Fibroblast of gingiva (primary cell): Measurements from ENCODE around the gene PLAC1.

Source experiments
- DNase-seq: peaks from one replicate; pipeline ENCODE4 v3.0.0-alpha.2; 2011; ENCODE audit warnings: low read depth

PLAC1 gene

DNA sequence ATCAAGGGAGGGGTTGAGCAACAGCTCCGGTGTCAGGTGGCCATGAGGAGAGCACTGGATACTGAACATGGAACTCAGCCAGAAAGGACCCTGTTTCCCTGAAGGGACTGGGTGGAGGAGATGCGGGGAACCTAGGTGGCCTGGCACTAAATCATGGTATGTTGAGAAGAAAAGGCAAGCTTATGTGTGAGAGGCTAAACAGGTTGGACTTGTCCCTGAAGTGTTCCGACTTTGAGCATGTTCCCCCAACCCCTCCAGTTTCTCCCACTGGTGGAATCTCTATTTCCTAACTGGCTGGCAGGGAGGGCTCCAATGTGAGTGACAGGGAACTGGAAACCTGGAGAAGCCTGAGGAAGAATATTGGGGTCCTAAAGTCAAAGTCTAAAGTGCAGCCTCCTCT, 69.5 kb downstream of the PLAC1 start:
- no peak for DNase-seq

DNA sequence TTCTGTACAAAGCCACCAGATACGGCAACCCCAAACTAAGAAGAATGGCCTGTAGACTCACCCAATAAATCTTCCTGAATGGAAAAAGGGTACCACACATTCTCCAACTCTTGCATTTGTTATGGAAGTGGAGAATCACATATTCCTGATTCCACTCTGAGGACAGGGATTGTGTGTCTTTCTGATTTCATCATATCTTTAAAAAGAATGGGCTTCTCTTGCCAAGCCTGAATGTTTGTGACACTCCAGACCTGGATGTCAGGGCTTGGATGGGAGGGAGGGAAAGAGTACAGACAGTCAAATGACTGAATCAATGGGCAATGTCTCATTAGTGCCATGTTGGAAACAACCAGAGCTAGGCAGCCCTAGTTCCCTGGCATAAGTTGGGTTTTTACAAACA, 77.4 kb downstream of the PLAC1 start:
- DNase-seq, result peak; percentile 45

DNA sequence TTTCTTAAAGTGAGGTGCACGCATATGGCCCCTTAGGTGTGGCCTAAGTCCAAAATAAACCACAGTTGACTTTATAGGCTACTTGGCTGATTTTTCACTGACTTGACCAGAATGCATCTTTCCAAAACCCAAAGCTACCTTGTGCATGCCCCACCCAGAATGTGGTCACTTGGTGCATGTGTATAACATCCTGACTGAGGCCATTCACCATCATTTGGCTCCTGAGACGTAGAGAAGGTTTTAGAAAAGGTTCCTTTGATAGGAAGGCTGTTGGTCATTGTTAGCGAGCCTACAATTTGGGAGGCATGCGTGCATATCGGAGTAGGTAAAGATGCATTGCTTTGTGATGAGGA, 84.6 kb downstream of the PLAC1 start:
- DNase-seq, result no peak

DNA sequence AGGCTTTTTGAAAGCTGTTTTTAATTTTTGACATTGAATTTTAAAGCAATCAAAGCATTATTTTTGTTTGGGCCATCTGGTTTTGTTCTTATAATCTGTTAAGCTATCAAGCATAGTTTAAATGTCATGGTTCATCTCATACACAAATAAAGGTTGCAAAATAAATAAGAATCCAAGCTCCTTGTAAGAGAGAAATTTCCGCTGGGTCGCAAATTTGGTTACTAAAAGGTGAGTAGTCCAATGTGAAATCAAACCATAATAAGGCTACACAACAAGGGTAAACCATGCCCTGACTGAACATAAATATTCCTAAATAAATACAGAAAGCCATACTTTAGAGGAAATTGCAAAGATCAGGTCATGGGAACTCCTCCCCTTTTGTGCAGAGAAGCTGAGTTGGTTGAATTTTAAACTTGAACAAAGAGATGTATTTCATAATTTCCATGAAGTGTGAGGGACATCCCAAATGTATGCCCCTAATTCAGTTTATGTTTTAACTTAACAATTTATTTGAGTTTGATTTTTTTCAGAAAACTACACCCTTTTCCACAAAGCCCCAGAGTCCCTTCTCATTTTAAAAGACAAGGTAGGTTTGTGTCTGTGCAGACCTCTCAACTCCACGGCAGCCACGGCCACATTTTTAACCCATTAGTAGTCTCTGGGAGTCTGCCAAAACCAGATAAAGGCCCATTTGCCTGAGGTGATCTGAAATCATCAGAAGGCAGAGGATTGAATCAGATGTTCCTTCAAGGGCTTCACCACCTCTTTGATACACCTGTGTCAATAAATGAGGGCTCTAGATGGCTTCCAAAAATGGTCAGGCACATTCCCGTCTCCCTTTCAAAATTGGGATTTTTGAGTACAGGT, 85.2 kb downstream of the PLAC1 start:
- no peak for DNase-seq

DNA sequence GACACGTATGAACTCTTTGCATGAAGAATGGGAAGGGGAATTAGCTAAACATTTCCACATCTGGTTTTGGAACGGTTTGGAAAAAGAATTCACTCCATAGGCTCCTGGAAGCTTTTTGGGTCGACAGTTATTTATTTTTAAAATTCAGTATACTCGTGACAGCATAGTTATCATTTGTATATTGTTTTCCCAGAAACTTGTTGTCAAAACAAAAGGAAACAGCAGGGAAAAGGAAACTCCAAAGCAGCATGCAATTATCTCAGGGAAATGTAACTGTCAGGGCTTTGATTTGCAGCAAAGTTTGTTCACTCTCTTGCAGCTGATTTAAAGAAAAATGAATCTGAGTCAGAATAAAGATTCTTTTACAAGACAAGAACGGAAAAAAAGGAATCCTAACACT, 86.5 kb downstream of the PLAC1 start:
- no peak for DNase-seq

DNA sequence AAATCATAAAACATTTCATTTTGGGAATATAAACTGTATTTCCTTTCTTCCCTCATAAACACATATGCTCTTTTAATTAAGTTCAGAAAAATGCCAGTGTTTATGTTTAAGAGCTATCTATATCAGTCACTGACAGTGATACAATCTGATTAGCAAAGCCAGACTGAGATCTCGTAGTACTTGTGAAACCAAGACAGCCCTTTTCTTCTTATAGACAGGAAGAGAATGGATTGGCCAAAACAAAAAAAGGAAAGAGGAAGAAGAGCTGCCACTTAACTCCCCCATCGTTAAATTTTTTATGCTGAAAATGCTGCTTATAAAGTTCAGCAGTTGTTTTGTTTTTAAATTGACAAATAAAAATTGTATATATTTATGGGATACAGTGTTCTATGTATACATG, 87.4 kb downstream of the PLAC1 start:
- DNase-seq, result no peak

DNA sequence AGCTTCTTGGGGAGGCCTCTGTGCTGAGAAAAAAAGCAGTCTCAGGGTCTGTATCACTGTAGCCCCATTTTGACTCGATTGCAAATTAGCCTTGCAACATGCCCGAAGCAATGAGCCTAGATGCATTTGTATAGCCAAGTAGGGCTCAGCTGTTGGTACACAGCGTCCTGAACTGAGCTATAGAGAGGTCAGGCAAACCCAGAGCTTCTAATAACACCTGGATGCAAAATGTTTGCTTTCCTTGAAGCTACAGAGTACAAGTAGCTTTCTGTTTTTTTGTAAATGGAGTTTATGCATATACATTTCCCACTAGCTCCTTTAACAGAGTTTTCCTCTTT, 87.8 kb downstream of the PLAC1 start:
- no peak for DNase-seq

DNA sequence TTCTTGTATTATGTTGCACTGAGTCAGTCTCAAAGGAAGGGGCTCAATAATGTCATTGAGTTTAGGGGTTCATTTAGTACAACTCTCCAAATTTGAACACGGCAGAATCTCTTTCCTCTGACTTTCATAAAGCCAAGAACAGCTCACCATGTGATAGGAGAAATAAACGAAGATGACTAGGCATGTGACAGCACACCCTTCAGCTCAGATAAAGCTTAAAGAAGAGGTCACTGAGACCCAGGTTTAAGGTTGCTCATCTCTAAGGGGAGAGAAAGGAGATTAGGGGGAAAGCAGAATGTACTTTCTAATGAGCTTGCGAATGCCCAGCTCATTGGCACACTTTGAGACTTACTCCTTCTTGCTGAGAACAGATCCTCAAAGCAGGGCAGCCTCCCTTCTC, 89.0 kb downstream of the PLAC1 start:
- no peak for DNase-seq

DNA sequence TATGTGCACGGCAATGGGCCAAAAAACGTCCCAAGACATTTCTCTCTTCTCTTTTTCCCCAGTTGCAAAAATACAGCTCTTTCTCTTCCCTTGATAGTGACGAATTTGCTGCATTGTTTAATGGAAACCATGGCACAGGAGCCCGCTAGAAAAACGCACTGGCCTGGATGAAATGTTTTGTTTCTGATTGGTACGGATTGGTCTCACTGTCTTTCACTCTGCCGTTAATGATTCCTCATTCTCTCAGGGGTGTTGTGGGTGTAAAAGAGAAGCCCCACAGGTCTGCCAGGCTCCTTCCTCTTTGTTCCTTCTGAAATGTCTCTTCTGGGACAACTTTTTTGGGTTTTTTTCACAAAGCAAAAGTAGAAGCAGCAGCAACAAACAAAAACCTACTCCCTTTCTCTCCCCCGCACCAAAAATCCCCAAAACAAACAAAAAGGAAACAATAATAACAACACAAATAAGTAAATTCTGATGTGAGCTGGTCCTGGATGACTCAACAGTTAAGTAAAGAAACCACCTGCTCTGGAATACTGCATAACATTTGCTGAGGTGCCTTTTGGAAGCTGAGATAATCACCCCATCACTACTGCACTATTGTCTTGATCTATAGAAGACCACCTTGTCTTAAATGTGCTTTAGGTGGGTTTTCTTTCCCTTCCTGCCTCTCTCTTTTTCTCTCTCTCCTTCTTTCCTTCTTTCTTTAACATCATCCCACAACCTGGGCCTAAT, 89.8 kb downstream of the PLAC1 start:
- DNase-seq, result no peak

DNA sequence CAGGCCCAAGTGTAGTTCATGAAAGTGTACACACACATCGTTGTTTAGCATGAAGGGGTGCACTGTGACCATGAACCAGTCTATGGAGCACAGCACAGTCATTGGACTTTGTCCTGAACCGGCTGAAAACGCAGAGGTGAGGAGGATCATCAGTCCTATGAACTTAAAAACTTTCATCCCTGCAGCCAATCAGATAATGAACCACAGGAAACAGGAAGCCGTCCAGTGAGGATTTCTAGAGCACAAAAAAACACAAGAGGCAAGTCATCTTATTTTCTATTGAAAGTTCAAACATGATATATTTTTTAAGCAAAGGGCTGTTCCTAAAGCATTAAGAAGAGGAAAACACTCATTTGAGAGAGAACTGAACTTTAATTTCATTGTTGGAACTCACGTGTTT, 91.8 kb downstream of the PLAC1 start:
- DNase-seq, result no peak

DNA sequence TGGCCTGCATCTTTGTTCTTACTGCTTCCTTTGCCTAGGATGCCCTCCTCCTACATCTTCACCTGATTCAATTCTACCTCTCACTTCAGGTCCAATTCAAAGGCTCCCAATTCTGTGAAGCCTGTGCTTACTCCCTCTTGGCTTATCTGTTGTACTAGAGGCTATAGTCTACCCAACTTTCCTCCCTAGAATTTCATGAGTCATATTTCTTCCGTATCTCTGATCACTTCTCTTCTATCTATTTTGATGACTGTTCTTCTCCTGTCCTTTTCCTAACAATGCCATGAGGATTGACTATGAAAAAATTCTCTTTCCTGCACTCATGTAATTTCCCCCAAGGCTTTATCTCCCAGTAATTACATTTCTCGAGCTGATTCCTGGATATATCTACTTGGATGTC, 96.3 kb downstream of the PLAC1 start:
- DNase-seq, result no peak

DNA sequence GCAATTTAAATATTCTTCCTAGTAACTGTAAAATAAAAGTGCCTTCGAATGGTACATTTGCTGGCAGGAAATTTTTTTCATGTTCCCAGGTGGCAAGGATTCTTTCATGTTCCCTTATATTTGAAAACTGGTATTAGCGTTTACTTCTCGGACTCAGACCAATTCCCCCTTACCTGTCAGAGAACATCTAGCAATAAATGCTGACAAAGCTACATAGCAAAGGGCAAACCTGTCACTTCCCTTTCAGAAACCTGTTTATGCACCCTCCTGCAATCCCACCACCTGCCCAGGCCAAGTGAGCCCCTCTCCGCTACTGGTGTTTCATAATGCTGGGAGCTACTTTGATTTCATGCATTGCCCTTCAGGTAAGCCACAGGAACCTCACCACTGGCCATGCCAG, 100.1 kb downstream of the PLAC1 start:
- no peak for DNase-seq

DNA sequence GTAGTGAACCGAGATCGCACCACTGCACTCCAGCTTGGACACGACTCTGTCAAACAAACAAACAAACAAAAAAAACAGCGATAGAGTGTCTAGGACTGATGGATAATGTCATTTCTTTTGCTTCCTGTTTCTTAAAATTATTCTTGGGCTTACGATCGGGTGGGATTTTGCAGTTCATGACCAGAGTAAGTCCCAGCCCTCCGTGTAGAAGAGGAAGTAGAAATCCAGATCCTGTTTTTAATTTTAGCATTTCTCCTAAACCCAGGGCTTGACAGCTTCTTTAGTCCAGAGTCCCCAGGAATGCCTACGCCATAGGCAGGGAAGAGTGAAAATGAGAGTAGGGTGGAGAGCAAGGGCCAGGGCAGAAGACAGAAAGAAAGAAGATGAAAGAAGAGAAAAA, 104.0 kb downstream of the PLAC1 start:
- no peak for DNase-seq

DNA sequence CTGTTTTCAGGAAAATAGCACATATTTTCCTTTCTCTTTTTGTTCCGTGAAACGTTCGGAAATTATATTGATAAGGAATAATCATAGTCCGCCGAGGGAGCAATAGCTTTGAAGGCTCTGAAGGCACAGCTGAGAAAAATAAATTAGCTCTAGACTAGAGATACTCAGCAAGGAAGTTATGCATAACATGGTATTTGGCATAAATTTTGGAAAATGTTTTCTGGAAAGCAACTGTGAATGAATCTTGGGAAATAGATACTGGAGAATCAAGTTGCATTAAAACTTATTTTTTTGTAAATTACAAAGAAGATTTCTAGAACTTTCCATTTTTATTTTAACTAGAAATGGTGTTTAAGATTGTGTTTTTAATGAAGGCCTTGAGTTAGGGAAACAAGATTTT, 105.9 kb downstream of the PLAC1 start:
- DNase-seq, result no peak

DNA sequence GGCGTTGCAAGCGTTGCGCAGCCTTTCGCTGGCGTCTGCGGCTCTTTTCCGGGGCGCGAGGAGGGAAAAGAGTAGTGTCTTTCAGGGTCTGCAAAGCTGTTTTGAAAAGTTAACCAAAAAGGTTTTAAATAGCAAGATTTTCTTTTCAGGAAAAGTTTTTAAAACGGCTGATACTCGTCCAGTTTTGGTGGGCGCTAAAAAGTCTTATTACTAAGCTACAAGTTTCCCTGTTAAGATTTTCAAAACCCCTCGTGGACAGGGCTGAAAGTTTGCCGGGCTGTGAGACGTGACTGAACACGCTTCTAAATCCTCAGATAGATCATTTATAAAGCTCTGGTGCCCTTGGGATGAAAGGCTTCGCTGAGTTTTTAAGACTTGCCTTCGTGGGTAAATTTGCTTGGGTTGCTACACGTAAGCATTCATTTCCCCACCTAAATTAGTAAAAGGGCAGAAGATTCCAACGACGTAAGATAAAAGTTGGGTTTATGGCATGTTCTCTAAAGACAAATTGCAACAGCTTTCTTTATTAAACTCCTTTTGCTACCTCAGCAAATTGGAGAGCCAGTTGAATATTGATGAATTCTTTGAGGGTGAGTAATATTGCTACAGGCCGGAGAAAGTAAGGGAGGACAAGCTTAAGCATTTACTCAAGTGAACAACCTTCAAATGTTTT, 106.8 kb downstream of the PLAC1 start:
- DNase-seq, result peak; percentile 44

DNA sequence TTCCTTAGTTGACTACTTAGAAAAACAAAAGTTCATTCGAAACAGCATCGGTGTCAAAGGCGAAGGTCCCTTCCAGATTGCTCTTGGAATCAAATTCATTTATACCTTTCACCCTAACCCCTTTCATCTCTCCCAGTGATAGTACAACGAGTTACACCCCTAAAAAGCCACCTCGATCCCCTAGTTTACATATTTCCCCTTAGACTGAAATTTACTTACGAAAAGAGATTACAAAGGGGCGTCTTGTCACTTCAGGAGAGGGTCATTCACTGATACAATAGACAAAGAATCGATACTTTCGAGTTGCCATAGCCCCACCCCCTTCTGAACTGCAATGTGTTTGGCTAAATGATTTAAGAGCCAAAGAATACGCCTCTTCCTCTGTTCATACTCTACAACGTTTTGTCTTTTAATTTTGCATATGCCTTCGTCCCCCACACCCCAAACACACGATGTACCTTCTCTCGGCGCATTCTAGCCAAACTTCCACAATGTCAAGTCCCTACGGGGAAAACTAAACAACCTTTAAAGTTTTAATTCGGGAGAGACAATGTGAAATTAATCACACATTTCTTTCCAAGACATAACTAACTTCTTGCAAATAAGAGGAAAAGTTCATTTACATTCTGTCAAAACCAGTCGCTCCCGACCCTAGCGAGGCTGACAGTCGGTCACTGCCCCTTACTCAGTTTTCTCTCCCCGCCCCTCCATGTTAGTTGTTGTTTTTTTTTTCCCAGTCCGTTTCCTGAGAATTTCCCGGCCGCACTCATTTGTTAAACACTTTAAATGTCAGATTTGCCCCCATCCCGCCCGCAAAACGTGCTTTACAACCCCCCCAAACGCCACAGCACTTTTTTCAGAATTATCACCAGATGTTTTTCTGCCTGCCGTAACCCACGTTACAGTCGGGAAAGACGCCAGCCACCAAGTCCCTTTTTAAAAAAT, 109.7 kb downstream of the PLAC1 start:
- no peak for DNase-seq

DNA sequence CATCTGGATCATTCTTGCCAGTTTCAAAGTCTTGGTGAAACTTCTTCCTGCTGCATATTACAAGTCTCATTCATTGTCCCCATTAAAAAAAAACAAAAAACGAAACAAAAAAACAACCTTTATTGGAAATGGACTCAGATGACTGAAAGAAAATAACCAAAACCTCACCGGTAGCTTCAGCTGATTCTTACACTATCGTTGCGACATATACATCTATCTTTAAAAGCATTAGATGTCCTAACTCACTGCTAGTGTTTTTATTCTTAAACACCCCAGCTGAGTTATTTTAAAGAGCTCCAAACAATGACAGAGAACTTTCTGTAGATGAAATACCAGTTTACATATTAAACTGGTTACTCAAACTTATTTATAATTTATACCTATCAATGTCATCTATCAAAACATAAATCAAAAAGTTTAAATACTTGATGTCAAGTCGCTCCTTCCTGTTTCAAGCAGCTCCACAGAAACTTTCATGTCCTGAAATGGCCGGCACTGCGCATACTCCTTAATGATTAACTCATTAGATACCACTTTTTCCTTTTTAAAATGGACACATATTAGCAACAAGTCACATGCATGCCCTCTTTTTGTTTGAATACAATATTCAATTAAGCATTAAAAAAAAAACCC, 111.1 kb downstream of the PLAC1 start:
- no peak for DNase-seq

DNA sequence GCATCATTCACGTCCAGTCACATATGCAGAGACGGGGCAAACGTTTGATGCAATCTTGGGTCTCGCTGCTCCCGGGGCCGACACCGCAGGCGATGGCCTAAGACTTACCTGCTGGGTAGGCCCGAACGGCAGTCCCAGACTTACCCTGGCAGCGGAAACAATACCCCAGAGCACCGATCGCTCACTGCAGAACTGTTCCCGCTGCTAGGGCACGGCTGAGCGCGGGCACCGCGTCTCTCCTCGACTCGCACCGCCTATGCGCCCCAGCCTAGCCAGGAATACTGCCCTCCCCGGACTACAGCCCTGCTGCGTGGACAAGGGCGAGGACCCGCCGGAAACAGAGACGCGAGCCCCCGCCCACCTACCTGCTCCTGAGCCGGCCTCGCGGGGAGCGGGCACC, 112.1 kb downstream of the PLAC1 start:
- no peak for DNase-seq

DNA sequence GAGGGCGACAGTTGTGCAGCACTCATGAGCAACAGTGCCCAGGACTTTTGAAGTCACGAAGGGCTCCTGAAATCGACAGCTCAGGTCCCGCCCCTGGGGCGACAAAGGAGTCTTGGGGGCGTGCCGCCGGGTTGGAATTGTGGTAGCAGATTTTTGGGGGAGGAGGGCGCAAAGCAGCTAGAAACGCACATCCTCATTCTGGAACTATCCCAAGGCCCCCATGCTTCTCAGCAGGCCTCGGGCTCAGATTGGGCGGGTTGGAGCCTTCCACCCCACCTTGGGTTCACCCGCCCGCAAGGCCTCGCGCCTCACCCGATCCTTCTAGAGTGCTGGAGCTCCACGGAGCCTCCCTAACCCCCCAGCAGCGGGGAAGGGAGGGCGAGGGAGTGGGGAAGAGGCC, 112.8 kb downstream of the PLAC1 start:
- no peak for DNase-seq

DNA sequence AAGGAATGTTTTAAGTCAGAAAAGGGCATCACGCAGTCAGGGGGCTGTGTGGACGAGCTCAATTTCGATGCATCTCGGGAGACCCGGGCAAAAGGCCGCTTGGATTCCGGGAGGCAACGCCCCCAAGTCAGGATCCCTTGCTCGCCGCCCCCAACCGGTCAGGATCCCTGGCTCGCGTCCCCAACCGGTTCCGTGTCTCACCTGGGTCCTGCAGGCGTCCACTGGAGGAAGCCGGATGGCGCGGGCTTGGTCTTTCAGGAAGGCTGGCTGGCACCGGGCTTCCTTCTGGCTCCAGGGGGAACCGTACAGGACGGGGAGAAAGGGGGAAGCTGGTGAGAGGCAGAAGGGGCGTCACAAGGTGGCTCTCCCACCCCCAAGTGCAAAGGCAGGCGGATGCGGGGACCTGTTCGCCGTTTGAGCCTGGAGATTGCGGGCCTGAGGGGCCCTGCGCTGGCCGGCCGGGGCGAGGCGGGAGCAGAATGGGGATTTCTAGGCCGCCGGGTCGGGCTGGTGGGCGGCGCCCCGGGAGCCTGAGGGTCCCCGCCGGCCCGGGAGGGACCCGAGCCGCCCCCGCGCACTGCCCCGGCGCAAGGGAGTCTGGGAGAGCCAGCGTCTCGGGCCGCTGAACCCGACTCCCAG, 113.6 kb downstream of the PLAC1 start:
- no peak for DNase-seq

DNA sequence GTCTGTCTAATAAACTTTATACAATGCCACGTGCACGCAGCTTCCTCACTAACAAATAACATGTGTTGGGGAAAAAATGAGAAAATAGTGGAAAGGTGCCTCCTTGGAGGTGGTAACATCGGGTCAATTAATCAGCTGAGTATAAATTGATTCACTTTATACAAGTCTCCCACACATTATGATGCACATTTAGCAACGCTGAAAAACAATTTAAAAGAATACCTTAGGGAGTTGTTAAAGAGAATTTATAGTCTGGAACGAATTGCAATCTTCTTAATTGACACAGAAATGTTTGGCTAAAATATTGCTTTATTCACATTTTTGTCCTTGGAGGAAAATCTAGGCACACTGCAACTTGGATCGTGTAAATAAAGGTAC, 114.1 kb downstream of the PLAC1 start:
- no peak for DNase-seq
